ENCODE measurements around the gene AUTS2.

GRCh38 chr7:69635555-69636185 lies 37.4 kb downstream of the AUTS2 start:
- TF ChIP-seq ZNF558 (tag by site-specific recombination; IDR thresholded peaks at IDR 0.05), result no peak
- TF ChIP-seq, protein P1, sequence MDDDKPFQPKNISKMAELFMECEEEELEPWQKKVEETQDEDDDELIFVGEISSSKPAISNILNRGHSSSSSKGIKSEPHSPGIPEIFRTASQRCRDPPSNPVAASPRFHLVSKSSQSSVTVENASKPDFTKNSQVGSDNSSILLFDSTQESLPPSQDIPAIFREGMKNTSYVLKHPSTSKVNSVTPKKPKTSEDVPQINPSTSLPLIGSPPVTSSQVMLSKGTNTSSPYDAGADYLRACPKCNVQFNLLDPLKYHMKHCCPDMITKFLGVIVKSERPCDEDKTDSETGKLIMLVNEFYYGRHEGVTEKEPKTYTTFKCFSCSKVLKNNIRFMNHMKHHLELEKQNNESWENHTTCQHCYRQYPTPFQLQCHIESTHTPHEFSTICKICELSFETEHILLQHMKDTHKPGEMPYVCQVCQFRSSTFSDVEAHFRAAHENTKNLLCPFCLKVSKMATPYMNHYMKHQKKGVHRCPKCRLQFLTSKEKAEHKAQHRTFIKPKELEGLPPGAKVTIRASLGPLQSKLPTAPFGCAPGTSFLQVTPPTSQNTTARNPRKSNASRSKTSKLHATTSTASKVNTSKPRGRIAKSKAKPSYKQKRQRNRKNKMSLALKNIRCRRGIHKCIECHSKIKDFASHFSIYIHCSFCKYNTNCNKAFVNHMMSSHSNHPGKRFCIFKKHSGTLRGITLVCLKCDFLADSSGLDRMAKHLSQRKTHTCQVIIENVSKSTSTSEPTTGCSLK (tag by site-specific recombination; IDR thresholded peaks at IDR 0.05), result no peak
- TF ChIP-seq, protein P2, sequence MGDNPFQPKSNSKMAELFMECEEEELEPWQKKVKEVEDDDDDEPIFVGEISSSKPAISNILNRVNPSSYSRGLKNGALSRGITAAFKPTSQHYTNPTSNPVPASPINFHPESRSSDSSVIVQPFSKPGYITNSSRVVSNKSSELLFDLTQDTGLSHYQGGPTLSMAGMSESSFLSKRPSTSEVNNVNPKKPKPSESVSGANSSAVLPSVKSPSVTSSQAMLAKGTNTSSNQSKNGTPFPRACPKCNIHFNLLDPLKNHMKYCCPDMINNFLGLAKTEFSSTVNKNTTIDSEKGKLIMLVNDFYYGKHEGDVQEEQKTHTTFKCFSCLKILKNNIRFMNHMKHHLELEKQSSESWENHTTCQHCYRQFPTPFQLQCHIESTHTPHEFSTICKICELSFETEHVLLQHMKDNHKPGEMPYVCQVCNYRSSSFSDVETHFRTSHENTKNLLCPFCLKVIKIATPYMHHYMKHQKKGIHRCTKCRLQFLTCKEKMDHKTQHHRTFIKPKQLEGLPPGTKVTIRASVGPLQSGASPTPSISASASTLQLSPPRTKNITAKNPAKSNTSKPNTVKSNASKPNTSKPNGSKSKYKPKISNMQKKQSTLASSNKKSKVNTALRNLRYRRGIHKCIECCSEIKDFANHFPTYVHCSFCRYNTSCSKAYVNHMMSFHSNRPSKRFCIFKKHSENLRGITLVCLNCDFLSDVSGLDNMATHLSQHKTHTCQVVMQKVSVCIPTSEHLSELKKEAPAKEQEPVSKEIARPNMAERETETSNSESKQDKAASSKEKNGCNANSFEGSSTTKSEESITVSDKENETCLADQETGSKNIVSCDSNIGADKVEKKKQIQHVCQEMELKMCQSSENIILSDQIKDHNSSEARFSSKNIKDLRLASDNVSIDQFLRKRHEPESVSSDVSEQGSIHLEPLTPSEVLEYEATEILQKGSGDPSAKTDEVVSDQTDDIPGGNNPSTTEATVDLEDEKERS (tag by site-specific recombination; IDR thresholded peaks at IDR 0.05), result no peak
- no peak for TF ChIP-seq ZNF121 (tag by site-specific recombination; IDR thresholded peaks at IDR 0.05)
- no peak for TF ChIP-seq CTCF (tag by site-specific recombination; IDR thresholded peaks at IDR 0.05)
- TF ChIP-seq ZNF175 (tag by site-specific recombination; IDR thresholded peaks at IDR 0.05), result no peak
- no peak for TF ChIP-seq YY2 (tag by site-specific recombination; IDR thresholded peaks at IDR 0.05)
- no peak for TF ChIP-seq PRDM4 (tag by site-specific recombination; IDR thresholded peaks at IDR 0.05)
- no peak for TF ChIP-seq ZBTB17 (tag by site-specific recombination; IDR thresholded peaks at IDR 0.05)
